MM.1S (cell line): ENCODE measurements around the gene FOXP4.

Experiments
- EZH2 ChIP-seq: fragments of 300-600 bp; sonication (generic); optimal IDR thresholded peaks from 2 replicates; pipeline ENCODE3; 2017; ENCODE audit warnings: low read depth, mild to moderate bottlenecking, antibody characterized with exemption, low read length, mixed read lengths
- TF ChIP-seq, protein P1 (sequence below): fragments of 300-600 bp; sonication (generic); IDR thresholded peaks from 2 replicates; pipeline ENCODE4 v1.5.1; 2016; ENCODE audit warnings: antibody characterized with exemption, low read length, mixed read lengths

DNA sequence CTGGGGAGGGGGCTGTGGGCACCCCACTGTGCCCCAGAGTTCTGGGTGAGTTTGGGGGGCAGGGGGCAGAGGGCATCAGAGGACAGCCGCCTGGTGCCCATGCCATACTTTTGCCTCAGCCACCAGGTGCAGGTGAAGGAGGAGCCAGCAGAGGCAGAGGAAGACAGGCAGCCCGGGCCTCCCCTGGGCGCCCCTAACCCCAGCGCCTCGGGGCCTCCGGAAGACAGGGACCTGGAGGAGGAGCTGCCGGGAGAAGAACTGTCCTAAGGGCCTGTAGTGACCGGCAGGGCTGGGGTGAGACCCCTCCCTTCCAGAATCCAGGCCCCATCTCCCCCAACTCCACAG is 52.5 kb downstream of the FOXP4 start:
- TF ChIP-seq, protein P1, sequence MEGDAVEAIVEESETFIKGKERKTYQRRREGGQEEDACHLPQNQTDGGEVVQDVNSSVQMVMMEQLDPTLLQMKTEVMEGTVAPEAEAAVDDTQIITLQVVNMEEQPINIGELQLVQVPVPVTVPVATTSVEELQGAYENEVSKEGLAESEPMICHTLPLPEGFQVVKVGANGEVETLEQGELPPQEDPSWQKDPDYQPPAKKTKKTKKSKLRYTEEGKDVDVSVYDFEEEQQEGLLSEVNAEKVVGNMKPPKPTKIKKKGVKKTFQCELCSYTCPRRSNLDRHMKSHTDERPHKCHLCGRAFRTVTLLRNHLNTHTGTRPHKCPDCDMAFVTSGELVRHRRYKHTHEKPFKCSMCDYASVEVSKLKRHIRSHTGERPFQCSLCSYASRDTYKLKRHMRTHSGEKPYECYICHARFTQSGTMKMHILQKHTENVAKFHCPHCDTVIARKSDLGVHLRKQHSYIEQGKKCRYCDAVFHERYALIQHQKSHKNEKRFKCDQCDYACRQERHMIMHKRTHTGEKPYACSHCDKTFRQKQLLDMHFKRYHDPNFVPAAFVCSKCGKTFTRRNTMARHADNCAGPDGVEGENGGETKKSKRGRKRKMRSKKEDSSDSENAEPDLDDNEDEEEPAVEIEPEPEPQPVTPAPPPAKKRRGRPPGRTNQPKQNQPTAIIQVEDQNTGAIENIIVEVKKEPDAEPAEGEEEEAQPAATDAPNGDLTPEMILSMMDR, result no peak
- no peak for TF ChIP-seq EZH2
